ENCODE results near the gene SNORC.

DNA sequence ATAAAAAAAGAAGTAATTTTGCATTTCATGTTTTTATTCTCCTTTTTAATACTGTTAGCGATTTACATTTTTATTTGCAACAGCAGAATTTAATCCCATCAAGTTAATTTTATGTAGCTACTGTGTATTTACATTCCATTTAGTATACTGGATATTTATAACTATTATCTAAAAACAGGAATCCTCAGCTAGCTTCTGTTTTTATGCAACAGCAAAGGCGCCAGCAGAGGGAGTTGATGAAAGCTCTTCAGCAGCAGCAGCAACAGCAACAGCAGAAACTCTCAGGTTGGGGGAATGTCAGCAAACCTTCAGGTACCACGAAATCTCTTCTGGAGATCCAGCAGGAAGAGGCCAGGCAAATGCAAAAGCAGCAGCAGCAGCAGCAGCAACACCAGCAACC lies 26.2 kb upstream of the SNORC start:
- TF ChIP-seq, protein P1, sequence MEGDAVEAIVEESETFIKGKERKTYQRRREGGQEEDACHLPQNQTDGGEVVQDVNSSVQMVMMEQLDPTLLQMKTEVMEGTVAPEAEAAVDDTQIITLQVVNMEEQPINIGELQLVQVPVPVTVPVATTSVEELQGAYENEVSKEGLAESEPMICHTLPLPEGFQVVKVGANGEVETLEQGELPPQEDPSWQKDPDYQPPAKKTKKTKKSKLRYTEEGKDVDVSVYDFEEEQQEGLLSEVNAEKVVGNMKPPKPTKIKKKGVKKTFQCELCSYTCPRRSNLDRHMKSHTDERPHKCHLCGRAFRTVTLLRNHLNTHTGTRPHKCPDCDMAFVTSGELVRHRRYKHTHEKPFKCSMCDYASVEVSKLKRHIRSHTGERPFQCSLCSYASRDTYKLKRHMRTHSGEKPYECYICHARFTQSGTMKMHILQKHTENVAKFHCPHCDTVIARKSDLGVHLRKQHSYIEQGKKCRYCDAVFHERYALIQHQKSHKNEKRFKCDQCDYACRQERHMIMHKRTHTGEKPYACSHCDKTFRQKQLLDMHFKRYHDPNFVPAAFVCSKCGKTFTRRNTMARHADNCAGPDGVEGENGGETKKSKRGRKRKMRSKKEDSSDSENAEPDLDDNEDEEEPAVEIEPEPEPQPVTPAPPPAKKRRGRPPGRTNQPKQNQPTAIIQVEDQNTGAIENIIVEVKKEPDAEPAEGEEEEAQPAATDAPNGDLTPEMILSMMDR (conservative IDR thresholded peaks at IDR 0.05), result peak; percentile 1; the same call in 1 of the 2 replicates
- no peak for TF ChIP-seq ZFX (IDR thresholded peaks at IDR 0.05)
